NCI-H82 treated with DMSO at 0.1 percent for 48 hours (cell line): ENCODE measurements around the gene FAM161A.

Experiments used
- DNase-seq: peaks from one replicate; lab custom pipeline; 2025; ENCODE audit not compliant: unreplicated experiment; lab: John Stamatoyannopoulos, UW

The FAM161A gene

DNA sequence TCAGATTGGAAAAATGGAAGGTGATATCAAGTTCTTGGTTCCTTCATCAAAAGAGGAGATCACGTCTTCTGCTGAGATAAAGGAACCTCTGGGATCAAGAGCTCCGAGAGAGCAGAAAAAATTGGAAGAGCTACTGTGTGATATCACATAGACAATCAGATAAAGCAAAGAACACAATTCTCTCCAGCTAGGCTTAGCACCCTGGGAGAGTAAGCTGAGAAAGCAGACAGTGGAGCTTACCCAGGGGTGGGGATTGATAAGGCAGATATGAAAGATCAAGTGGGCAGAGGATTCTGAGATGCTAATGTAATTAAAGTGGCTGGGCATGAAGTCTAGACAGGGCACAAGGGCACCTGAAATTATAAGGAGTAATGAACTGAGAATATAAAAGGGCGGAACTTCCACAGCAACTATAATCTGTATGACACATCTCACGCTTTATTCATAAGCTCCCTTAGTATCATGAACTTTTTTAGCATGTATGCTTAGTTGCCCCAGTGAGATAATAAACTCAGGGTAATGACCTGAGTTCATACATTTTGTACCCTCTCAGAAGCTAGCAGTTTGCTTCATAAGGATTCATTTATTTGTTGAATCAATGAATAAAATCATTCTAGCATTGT, 65.8 kb downstream of the FAM161A start:
- DNase-seq: no peak

DNA sequence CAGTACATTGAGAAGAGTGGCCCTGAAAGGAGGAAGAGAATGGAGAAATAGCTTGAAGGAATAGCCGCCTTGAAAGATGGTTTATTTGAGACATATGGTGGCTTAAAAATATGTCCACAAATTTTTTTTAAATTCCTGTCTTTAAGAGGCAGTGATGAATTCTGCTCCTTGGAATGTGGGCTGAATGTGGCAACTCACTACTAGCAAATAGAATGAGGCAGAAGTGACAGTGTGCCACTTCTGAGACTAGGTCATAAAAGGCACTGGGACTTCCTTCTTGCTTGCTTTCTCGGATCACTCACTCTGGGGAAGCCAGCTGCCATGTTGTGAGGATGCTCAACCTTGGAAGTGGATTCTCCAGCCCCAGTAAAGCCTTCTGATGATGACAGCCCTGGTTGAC, 67.0 kb downstream of the FAM161A start:
- no peak for DNase-seq

DNA sequence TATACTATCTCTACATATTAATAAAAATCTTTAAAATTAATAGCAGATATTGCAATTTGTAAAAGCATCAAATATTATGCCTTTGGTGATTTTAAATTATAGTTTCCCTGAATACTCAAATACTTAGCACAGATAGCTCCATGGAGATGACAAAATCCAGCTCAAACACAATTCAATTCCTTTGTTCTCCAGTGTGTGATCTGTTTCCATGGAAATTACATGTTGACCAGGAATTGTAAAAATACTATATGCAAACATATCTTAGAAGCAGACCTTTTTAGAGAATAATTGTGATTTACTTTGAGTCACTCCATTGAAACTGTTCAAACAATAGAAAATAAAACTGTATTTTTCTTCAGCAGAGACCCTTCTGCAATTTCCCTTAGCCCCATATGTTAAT, 68.3 kb downstream of the FAM161A start:
- DNase-seq: no peak

DNA sequence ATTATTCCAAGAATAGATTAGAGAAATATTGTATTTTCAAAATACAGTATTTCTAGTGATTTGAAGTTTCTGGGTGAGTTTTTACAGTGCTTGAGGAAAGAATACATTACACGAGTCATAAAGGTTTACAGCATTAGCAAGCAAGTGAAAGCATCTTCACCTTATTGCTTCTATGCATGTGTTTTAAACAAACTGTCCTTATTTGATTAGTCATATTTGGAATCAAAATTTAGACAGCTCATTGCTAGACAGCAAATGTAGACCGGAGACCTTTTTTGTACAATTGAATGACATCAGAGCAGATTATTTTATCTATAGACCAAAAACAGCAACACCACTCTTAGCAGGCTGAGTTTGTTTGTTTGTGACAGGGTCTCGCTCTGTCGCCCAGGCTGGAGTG, 69.2 kb downstream of the FAM161A start:
- DNase-seq: no peak

DNA sequence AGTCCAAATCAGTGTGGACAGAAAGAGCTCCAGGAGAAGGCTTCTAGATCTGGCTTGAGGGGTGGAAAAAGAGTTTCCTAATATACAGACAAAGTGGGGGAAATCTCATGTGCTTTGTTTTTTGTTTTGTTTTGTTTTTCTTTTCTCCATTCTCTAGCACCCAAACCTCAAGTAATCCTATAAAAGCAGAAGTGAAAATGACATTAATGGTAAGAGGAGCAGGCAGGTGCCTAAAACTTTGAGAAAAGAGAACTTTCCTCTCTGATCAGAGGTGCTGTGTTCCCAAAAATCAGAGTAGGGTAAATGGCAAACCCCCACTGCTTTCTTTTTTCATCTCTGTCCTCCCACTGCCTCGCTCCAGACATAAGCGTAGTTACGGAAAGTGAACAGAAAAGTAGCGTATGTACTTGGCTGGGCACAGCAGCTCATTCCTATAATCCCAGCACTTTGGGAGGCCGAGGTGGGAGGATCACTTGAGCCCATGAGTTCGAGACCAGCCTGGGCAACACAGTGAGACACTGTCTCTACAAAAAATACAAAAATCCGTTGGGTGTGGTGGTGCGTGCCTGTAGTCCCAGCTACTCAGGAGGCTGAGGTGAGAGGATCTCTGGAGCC, 77.8 kb downstream of the FAM161A start:
- DNase-seq: no peak
